GM21515 (cell line): ENCODE data around the gene GPX3.

ENCODE experiments used
- ATAC-seq: cut with Tn5 transposase; IDR thresholded peaks from one replicate; pipeline ENCODE4 v1.9.1; 2021; ENCODE audit not compliant: unreplicated experiment

GPX3 gene

DNA sequence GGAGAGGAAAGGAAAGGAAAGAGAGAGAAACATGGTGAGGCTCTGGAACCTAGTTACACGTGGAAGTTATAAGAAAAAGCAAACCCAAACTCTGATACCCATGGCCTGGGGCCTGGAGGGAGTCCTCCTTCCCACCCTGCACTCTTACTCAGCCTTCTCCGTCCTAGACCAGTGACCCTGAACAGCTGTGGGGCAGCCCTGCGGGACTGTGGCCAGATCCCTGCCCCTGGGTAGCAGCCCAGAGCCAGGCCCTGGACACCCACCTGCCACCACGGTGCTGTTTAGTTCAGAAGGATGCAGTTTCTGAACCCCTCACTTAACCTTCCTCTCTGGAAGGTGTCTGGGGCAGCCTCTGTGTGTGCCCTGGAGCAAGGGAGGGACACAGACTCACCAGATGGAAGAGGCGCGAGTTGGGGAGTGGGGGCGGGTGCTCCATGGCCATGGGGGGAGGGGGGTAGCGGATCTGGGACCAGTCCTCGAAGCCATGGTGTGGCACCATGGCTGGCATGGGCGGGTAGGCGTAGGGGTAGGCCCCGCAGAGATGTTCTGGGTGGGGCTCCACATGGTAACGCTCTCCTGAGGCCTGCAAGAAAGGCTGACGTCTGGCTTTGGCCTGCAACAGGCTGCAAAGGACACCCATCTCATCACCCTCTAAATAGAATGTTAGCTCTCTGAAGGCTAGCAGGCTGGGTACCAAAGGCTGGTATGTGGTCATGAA, 13.0 kb downstream of the GPX3 start:
- no peak for ATAC-seq

DNA sequence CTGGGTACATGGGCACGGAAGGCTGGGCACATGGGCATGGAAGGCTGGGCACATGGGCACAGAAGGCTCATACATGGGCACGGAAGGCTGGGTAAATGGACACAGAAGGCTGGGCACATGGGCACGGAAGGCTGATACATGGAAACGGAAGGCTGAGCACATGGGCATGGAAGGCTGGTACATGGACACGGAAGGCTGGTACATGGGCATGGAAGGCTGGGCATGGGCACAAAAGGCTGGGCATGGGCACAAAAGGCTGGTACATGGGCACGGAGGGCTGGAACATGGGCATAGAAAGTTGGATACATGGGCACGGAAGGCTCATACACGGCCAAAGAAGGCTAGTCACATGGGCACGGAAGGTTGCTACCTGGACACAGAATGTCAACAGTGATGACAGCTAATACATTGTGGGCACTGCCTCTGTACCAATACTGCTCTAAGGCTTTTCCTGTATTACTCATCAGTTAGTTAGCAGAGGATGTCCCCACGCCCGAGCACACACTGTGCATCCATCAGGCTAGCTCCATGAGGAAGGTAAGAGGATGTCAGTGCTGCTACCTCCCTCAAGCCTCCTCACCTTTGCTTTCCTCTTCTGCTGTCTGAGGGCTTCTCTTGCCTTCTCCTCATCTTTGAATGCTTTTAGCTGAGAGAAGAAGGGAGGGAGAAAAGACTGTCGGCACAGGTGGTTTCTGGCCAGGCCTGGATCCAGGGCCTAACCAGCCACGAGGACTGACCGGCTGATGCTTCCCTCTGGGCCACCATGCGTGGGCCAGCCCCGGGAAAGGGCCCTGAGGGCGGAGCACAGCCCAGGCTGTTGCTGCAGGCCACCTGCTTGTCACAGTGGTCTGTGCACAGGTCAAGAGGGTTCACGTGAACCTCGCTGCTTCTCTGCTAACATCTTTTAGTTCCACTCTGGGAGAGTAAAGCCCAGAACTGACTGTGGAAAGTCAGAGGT, 14.3 kb downstream of the GPX3 start:
- ATAC-seq, result no peak

- ATAC-seq, result no peak
These were observed 16.2 kb downstream of the GPX3 start for GRCh38 chr5:151036556-151036955.

DNA sequence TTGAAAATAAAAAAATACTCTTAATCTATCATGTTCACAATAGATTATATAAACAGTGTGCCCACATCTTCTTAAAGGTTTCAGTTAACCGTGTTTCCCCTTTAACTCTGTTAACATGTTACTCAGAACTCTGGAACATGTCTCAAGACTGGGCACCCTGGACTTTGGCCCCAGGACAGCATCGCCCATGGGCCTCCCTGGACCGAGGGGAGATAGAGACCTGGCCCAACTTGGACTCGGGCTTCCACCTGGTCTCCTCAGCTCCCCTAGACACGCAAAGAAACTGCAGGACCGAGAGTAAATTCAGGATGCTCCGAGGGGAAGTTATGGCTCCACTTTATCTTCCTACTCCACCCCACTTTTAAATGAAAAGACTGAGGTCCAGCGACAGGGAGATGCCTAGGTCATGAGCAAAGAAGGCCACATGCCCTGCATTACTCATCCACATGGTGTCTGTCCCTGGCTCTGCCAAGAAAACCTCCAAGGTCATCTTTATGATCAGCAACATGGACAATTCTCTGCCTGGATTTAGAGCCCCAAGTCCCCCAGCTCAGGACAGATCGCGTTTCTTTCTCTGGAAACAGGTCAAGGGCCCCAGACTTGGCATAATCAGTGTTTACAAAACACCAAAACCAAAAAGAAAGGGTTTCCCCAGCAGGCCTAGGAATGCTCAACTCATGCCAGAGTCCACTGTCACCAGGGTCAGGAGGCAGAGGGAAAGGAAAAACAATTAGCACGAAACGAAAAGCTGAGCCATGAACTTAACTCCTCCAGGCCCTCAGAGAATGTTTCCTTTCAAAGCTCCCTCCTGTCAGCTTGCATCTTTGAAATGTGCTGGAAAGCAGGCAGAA, 17.4 kb downstream of the GPX3 start:
- no peak for ATAC-seq

GRCh38 chr5:151038412-151038745, 18.0 kb downstream of the GPX3 start:
- no peak for ATAC-seq

- ATAC-seq, result no peak
These were observed 18.4 kb downstream of the GPX3 start for GRCh38 chr5:151038801-151039238.

GRCh38 chr5:151039665-151040064, 19.3 kb downstream of the GPX3 start:
- no peak for ATAC-seq

DNA sequence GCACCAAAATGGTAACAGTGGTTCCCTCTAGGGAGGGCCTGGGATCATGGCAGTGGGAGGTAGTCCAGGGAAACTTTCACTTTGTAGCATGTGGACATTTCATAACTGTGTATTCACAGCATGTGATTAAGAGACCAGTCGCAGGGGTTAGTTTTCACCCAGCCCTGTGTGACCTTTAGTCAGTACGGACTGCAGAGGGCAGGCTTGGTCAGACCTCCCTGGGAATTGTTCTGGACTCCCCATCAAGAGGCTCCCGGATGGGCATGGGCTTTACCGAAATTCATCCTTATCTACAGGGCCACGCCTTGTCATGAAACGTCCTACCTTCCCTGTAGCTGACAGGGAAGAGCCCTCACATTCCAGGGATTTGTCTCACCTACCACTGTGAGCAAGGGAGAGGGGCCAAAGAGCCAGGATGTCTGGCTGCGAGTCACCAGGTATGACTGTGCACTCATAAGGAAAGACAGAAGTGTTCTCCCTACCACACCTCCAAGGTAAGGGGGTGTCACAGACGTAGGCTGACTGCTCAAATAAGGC, 19.9 kb downstream of the GPX3 start:
- ATAC-seq, result no peak

DNA sequence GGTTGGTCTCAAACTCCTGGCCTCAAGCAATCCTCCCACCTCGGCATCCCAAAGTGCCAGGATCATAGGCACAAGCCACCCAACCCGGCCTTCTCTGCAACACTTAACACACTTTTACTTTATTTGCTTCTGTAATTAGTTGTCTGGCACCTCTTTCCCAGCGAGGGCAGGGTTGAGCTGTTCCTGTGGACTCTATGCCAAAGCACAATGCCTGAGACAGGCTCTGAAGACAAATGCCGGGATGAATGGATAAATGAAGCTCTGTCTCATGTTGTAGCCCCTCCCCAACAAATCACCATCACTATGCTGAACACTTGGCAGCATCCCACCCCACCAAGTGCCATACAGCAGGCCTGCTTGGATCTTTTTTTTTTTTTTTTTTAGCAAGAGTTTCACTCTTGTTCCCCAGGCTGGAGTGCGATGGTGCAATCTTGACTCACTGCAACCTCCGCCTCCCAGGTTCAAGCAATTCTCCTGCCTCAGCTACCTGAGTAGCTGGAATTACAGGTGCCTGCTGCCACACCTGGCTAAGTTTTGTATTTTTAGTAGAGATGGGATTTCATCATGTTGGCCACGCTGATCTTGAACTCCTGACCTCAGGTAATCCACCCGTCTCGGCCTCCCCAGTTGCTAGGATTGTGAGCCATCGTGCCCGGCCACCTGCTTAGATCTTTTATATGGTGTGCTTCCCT, 21.3 kb downstream of the GPX3 start:
- ATAC-seq, result no peak

DNA sequence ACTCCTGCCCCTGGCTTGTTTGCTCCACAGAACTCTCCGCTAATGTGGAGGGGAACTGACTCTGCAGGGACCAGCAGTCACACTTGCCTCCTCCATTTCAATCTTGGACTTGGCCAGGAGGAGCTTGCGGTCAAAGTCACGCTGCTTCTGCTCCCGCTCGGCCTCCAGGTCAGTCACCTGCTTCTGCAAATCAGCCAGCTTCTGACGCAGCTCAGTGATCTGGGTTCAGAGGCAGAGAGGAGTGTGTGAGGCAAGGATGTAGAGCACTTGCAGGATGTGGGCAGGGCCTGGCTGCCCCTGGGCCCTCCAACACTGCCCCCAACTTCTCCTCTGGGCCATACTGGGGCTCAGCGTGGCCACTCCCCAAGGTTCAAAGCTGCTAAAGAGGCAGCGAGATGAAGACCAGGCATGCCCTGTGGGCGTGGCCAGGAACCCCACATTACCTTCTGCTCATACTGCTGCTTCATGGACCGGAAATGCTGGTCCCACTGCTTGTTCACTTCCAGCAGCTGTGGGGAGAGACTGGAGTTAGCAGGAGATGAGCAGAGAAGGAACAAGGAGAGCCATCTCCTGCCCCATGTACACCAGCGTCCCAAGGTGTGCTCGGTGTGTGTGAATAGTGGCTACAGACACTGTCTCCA, 22.2 kb downstream of the GPX3 start:
- no peak for ATAC-seq

DNA sequence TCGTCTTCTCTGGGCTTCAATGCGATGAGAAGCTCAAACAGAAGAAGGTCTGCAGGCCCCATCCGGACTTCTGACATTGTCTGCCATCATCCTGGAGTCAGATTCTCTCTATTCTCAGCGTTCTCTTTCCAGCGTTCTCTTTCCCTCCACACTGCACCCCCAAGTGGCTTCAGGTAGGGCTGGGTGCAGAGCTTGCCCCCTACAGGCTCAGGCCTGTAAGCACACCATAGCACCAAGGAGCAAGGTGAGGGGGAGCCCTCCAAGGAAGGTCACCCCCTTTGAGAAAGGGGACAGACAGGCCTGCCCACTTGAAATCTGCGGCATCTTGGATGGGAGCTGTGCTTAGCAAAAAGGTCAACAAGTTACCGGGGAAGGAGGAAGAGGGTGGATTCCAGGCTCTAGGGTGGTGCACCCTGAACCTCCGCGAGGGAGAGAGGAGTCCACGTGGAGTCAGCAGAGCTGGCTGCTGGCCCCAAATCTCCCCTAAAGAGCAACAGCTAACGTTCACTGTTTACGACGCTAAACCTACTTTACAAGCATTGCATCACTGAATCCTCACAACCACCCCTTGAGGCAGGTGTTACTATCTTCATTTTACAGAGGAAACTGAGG, 27.5 kb downstream of the GPX3 start:
- ATAC-seq, result no peak

GRCh38 chr5:151048526-151048925, 28.1 kb downstream of the GPX3 start:
- no peak for ATAC-seq

DNA sequence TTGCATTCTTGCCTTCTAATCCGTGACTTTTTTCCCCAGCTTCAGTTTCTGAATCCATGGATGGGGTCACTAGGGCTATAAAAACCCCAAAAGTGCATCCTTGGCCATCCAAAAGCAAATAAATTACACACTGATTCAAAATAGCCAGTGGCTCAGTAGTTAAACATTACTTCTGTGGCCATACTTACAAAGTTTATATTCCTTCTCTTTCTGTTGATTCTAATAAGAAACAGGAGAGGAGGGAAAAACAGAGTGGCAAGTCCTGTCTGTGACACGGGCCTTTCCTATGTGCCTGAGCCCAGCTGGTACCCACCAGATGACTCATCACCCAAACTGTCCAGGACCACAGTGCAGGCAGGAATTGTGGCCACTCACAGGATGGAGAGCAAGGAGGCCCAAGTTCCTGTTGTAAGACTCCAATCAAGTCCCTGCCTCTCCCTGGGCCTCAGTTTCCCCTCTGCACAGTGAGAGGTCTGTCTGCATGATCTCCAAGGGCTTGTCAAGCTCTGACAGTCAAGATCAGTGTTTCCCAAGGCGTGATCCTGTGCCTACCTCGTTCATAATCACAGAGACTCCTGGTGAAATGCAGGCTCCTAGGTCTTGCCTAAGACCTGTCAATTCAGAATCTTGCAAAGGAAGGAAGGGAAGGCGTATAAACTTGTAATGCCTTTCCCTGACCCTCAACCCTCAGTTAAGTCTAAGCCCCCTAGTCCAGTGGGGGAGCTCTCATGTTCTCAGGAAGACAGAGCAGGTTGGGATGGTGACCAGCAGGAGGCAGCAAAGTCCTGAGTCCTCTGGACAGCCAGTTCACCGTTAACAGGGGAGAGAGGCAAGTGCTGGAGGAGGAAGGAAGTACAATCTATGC, 30.9 kb downstream of the GPX3 start:
- no peak for ATAC-seq

DNA sequence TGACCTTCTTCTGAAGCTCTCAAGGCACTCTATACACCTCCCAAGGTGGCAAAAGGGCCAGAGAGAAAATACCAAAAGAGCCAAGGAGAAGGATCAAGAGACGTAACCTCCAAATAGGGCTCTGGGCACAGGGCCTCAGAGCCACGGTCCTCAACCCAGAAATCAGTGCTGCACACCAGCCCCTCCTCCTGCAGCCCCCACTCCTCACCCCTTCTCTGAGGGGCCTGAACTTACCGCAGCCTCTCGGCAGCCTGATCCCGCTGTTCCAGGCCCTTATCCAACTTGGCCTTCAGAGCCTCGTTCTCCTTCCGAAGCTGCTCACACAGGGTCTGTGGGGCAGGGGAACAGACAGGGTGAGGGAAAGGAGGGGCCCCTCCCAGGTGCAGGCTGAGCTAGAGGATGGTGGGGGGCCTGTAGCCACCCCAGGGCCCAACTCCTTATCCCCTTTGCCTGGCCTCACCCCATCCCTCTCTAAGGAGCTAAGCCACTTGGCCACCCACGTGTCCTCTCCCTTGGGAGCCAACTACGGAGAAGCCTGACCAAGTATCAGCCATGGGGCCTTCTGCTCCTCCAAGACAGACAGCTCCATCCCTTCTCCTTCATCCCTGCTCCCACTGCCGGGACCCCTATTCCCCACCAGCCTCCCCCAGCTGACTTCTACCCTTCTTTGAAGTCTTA, 31.7 kb downstream of the GPX3 start:
- no peak for ATAC-seq

GRCh38 chr5:151052836-151053235, 32.4 kb downstream of the GPX3 start:
- no peak for ATAC-seq

- no peak for ATAC-seq
These were observed 33.5 kb downstream of the GPX3 start for GRCh38 chr5:151053796-151054462.

DNA sequence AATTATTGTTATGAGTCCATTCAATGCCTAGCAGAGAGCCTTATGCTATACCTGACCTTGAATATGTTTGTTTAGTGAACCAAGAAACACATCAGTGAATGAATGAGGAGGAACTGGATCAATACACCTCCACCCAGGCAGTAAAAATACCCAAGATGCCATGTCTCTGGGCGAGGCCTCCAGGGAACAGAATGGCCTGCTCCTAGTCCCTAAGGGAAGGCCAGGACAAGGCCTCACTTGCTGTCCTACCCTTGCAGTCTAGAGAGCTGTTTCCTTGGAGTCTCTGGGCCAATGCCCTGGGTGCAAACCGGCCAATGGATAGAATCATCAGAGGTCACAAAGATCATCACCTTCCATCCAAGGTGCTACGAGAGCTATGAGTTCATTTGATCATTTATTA, 34.3 kb downstream of the GPX3 start:
- no peak for ATAC-seq

DNA sequence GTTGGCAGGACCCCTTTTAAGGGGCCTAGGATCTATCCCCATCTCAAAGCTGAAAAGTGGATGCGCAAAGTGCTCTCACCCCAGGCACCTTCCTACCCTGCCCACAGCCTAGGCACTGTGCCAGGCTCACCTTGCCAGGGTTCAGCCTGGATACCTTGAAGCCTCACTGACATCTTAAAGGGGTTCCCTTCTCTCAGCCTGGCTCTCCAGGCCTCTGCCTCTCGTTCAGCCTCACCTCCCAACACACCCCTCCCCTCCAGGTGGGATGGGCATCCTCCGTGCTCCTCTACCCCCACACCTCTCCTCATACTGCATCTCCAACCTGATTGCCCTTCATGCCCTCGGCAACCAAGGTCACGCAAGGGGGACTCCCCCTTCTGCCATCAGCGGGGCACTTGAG, 34.9 kb downstream of the GPX3 start:
- no peak for ATAC-seq
